Muscle of leg (tissue), 11 donors: Measurements from ENCODE around the gene BROX. TPM values are rescaled to one million over a fixed set of nuclear protein-coding genes. Genes with fewer than 3 reads are reported as not detected.

ENCODE experiments used
- DNase-seq: peaks from one replicate; pipeline ENCODE4 v3.0.0; 2013
- H3K27ac ChIP-seq: one replicate; pipeline ENCODE4 v1.5.1; 2013; ENCODE audit warnings: mild to moderate bottlenecking, low read length, control low read depth
- H3K27me3 ChIP-seq: one replicate; pipeline ENCODE4 v1.6.1; 2013; ENCODE audit warnings: low read length; ENCODE audit not compliant: control insufficient read depth, insufficient read depth
- H3K36me3 ChIP-seq: one replicate; pipeline ENCODE4 v1.6.1; 2013; ENCODE audit warnings: low read length; ENCODE audit not compliant: control insufficient read depth, insufficient read depth
- H3K4me1 ChIP-seq: one replicate; pipeline ENCODE4 v1.6.1; 2013; ENCODE audit warnings: low read length; ENCODE audit not compliant: control insufficient read depth, insufficient read depth
- H3K4me3 ChIP-seq: one replicate; pipeline ENCODE4 v1.5.1; 2013; ENCODE audit warnings: low read length, control low read depth
- H3K9me3 ChIP-seq: replicated peaks from 2 replicates; pipeline ENCODE4 v1.6.1; 2013; ENCODE audit warnings: low read depth, low read length; ENCODE audit not compliant: control insufficient read depth
- WGBS: methylation state at CpG from one replicate; pipeline ENCODE4 v1.1.5; 2013; ENCODE audit warnings: missing lambda C conversion rate; ENCODE audit not compliant: insufficient coverage; 5-methylcytosine and 5-hydroxymethylcytosine counted together
- polyA plus RNA-seq, 8 donors: library from polyadenylated mRNA; unstranded; fragments of 120-200 nt; gene quantifications; one replicate each; pipeline versions ENCODE4 v1.2.1 to v1.2.3, GENCODE V29; 2013; ENCODE audit warnings: inconsistent platforms in 1 of 8, low replicate concordance in 1 of 8; ENCODE audit not compliant: insufficient read length in 8 of 8, insufficient read depth in 1 of 8
- total RNA-seq: library from RNA; stranded (reverse); fragments of 120-200 nt; gene quantifications from one replicate; pipeline ENCODE4 v1.2.4, GENCODE V29; 2013

BROX gene
- total and polyA plus RNA-seq, 9 donors, result 16.5 to 32.3 (median 20.1) TPM

GRCh38 chr1:222696741-222697140 is 15.6 kb upstream of the BROX start:
- WGBS, result 92% methylated on average over 2 of the region's 8 CpGs
- no peak for DNase-seq

GRCh38 chr1:222697203-222697602 is 15.2 kb upstream of the BROX start:
- no peaks in the 10 kb centered on the region for H3K27me3 ChIP-seq
- 86% methylated on average over 1 of the region's 2 CpGs for WGBS
- no peaks in the 10 kb centered on the region for H3K9me3 ChIP-seq
- no peak overlapping the region for H3K27ac ChIP-seq
- no peak for DNase-seq
- H3K4me1 ChIP-seq, result no peaks in the 10 kb centered on the region
- H3K36me3 ChIP-seq, result peaks cover 8% of the 10 kb centered on the region
- H3K4me3 ChIP-seq, result no peak overlapping the region

More at GRCh38 chr1:222696741-222697140, 15.6 kb upstream of the BROX start:
- Histone ChIP-seq H3K27ac (no peak overlapping the region), H3K36me3 (peaks cover 10% of the 10 kb centered on the region), H3K9me3 (no peaks in the 10 kb centered on the region), H3K4me3 (no peak overlapping the region), H3K4me1 (no peaks in the 10 kb centered on the region), H3K27me3 (no peaks in the 10 kb centered on the region)

- no peak overlapping the region for H3K4me3 ChIP-seq
- H3K27ac ChIP-seq, result no peak overlapping the region
- DNase-seq, result peak; percentile 72
- no peaks in the 10 kb centered on the region for H3K27me3 ChIP-seq
- no peaks in the 10 kb centered on the region for H3K9me3 ChIP-seq
- no peaks in the 10 kb centered on the region for H3K4me1 ChIP-seq
- H3K36me3 ChIP-seq, result peaks cover 11% of the 10 kb centered on the region
- no CpG with 5 or more reads among the region's 2 CpGs for whole genome bisulfite sequencing
These were observed 14.5 kb upstream of the BROX start for GRCh38 chr1:222697826-222698225.

- H3K27ac ChIP-seq, result no peak overlapping the region
- WGBS, result 100% methylated on average over 1 of the region's 4 CpGs
- peaks cover 11% of the 10 kb centered on the region for H3K36me3 ChIP-seq
- no peak for DNase-seq
- no peaks in the 10 kb centered on the region for H3K27me3 ChIP-seq
- no peak overlapping the region for H3K4me3 ChIP-seq
- no peaks in the 10 kb centered on the region for H3K4me1 ChIP-seq
- H3K9me3 ChIP-seq, result peaks cover 4% of the 10 kb centered on the region
These were observed 10.2 kb upstream of the BROX start for GRCh38 chr1:222702210-222702609.

GRCh38 chr1:222704260-222704659 is 8.1 kb upstream of the BROX start:
- peaks cover 11% of the 10 kb centered on the region for H3K36me3 ChIP-seq
- DNase-seq, result no peak
- no peak overlapping the region for H3K27ac ChIP-seq
- no peaks in the 10 kb centered on the region for H3K4me1 ChIP-seq
- no peak overlapping the region for H3K4me3 ChIP-seq
- WGBS, result no CpG with 5 or more reads among the region's 1 CpG
- no peaks in the 10 kb centered on the region for H3K27me3 ChIP-seq
- peaks cover 4% of the 10 kb centered on the region for H3K9me3 ChIP-seq

GRCh38 chr1:222706815-222707214 is 5.5 kb upstream of the BROX start:
- WGBS, result no CpG with 5 or more reads among the region's 4 CpGs
- no peak overlapping the region for H3K27ac ChIP-seq
- no peak for DNase-seq
- no peaks in the 10 kb centered on the region for H3K27me3 ChIP-seq
- H3K4me1 ChIP-seq, result peaks cover 4% of the 10 kb centered on the region
- H3K4me3 ChIP-seq, result no peak overlapping the region
- peaks cover 3% of the 10 kb centered on the region for H3K36me3 ChIP-seq
- peaks cover 4% of the 10 kb centered on the region for H3K9me3 ChIP-seq

- no peaks in the 10 kb centered on the region for H3K27me3 ChIP-seq
- H3K27ac ChIP-seq, result no peak overlapping the region
- no peak for DNase-seq
- peaks cover 4% of the 10 kb centered on the region for H3K9me3 ChIP-seq
- peaks cover 6% of the 10 kb centered on the region for H3K4me1 ChIP-seq
- H3K36me3 ChIP-seq, result no peaks in the 10 kb centered on the region
- WGBS, result 93% methylated on average over 3 of the region's 5 CpGs
- no peak overlapping the region for H3K4me3 ChIP-seq
These were observed 2.6 kb upstream of the BROX start for GRCh38 chr1:222709700-222710153.

- Histone ChIP-seq H3K4me3 (peak overlapping the region; percentile 90), H3K9me3 (no peaks in the 10 kb centered on the region), H3K4me1 (peaks cover 6% of the 10 kb centered on the region), H3K36me3 (peaks cover 2% of the 10 kb centered on the region), H3K27ac (peak overlapping the region; percentile 94), H3K27me3 (no peaks in the 10 kb centered on the region)
- WGBS, result 0% methylated on average over 20 of the region's 42 CpGs
- DNase-seq, result peak; percentile 77
These were observed 778 bp upstream of the BROX start for GRCh38 chr1:222711319-222712252.

GRCh38 chr1:222713091-222713961 is 962 bp downstream of the BROX start:
- peaks cover 6% of the 10 kb centered on the region for H3K4me1 ChIP-seq
- H3K9me3 ChIP-seq, result no peaks in the 10 kb centered on the region
- peaks cover 4% of the 10 kb centered on the region for H3K36me3 ChIP-seq
- under 1% methylated on average over 22 of the region's 39 CpGs for WGBS
- no peaks in the 10 kb centered on the region for H3K27me3 ChIP-seq
- peak overlapping the region; percentile 90 for H3K4me3 ChIP-seq
- DNase-seq, result peak; percentile 99
- H3K27ac ChIP-seq, result peak overlapping the region; percentile 100

GRCh38 chr1:222716393-222716792 is 4.0 kb downstream of the BROX start:
- Histone ChIP-seq H3K4me3 (no peak overlapping the region), H3K4me1 (peaks cover 2% of the 10 kb centered on the region), H3K9me3 (no peaks in the 10 kb centered on the region), H3K36me3 (peaks cover 4% of the 10 kb centered on the region), H3K27me3 (no peaks in the 10 kb centered on the region), H3K27ac (no peak overlapping the region)
- WGBS, result no CpG with 5 or more reads among the region's 2 CpGs
- DNase-seq, result no peak
